Measurements from ENCODE around the gene VSIG2.

VSIG2 gene

DNA sequence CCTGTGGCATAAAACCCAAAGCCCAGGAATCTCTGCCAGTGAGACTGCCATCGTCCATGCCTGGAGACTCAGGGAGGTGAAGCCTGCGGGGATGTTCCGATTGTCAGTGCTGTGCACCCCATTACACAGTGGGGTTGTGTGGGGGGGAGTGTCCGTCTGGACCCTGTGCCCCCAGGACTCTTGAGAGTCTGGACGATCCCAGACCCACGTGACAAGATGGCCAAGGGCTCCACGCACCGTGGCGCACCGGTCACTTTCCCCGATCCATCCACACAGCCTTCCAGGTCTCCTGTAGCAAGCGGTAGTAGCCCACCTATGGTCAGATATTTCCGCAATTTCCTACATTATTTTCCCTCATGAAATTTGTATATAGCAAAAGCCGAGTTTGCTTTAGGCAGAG lies 33.3 kb downstream of the VSIG2 start:
- DNase-seq, result no peak

DNA sequence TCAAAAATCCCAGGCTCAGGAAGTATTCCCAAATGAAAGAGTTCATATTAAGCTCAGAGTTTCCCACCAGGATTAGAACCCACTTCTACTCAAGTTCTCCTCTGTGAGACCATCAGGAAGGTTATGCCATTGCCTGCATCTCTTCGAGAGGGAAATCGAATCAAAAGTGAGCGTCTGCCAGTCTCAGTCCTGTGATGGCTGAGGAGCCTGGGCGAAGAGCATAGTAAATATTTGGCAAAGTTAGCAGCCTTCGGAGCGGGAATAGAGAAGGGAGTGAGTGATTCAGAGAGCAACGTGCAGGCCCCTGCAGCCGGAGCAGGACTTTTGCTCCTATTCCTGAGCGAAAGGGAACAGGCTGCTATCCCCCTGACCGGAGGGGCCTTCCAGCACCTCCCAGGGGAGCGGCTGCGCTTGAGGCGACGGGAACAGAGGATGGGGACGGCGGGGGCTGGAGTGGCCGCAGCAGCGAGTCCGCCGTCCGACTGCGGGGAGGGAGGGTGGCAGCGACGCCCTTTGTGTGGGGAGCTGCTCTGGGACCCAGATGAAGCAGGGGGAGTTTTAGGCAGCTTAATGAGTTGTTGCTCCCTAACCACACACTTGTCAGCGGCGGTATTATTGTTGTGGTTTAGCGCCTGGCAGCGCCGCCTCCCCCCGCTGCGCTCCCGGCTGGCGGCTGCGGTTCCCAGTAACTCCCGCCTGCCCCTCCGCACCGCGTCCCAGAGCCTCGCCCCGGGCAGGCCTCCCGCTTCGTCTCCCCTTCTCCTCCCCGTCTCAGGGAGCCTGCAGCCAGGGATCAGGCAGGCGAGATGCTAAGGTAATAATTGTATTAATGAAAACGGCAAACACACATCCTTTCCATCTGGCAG lies 34.0 kb downstream of the VSIG2 start:
- no peak for DNase-seq

DNA sequence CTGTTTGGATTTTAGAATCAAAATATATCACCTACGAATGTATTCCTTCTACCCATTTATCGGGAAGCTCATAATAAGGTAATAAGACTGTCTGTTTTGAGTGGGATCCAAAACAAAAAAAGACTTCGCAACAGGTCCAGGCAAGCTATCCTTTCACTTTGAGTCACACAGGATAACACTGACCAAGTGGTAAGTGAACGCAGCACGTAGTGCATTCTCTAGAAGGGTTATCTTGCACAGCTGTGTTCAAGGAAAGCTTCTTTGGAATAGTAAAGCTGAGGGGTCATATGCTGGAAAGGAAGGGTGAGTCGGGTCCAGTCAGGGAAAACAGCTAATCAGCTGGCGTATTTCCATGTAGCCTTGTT lies 34.7 kb downstream of the VSIG2 start:
- DNase-seq, result no peak

DNA sequence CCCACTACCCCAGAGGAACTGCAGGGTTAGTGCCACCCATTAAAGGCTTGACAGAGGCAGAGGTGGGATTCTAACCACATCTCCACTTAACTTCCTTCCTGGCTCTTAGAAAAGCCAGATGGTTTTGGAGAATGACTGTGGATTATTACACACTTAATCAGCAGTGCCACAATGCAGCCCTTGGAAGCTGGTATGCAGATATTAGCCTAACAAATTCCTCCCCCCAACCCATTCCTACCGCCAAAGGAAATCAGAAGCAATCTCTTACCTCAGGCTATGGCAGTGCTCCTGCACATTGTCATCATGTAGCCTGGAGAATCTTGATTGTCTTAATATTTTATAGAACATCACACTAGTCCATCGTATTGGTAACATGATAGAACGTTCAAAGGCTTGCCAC lies 35.5 kb downstream of the VSIG2 start:
- no peak for DNase-seq

DNA sequence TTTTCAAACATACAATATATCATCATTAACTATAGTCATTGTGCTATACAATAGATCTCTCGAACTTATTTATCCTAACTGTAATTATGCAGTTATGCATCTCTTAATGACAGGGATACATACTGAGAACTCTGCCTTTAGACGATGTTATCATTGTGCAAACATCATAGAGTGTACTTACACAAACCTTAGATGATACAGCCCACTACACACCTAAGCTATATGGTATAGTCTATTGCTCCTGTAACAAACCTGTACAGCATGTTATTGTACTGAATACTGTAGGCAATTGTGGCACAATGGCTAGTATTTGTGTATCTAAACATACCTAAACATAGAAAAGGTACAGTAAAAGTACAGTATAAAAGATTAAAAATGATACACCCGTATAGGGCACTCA lies 39.7 kb downstream of the VSIG2 start:
- no peak for DNase-seq

DNA sequence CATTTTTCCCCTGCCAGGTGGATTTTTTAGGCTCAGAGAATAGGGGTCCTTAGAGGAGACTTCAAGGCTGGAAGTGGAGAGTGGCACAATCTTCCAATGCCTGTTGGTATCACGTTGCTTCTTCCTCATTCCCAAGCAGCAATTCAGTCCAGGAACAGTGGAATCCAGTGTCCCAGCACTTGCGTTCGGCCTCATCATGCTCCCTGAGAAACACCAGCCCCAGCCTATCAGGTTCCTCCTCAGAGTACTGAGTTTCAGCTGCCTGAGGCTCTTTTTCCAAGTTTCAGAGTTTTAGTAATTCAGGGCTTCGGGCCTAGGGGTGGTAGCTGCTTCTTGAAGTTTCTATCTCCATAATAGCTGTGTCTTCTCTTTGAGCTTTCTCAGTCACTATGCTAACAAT lies 44.2 kb downstream of the VSIG2 start:
- no peak for DNase-seq

DNA sequence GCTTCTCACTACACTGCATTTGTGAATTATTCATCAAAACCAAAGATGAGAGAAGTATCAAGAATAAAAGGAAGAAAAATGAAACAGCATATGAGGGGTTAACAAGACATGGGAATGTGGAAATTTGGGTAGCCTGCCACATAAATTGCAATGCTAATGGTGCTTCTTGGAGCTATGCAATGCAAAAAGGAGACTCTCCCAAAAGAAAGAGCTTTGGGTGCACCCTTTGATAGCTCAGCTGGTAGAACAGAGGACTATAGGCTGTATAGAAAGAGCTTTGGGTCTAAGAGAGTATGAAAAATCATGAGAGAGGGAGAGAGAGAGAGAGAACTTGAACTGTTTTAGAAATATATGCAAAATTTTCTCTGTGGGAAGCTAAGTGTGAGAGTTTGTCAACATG lies 52.0 kb downstream of the VSIG2 start:
- no peak for DNase-seq

DNA sequence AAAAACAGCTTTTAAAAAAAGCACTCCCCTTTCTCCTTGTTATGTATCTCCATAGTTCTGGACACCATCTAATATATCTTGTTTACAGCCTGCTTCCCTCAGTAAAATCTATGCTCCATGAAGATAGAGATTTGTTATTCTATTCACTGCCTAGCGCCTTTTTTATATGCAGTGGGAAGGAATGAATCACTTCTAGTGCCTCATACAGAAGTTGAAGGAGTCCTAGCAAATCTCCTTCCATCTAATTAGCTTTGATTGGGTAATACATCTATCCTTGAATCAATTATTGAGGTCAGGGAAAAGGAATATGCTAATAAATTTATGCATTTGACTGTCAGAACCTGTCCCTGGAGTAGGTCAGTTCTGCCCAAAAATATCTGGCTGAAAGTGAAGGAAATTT lies 52.5 kb downstream of the VSIG2 start:
- no peak for DNase-seq

Data from activated naive CD4-positive, alpha-beta T cell (primary cell).